ENCODE data around the gene LZTR1.

GRCh38 chr22:21010426-21011113 is 28.5 kb downstream of the LZTR1 start:
- TF ChIP-seq REST (IDR thresholded peaks at IDR 0.05) (no peak), CTCF (IDR thresholded peaks at IDR 0.05; ENCODE audit: low read depth, low read length, missing input control) (no peak), RAD21 (IDR thresholded peaks at IDR 0.05) (no peak), TAF1 (conservative IDR thresholded peaks at IDR 0.05) (no peak), MAX (IDR thresholded peaks at IDR 0.05) (no peak), GABPA (IDR thresholded peaks at IDR 0.05 in 1 of 2, conservative IDR thresholded peaks at IDR 0.05 in 1 of 2) (no peak), RXRA (IDR thresholded peaks at IDR 0.05) (no peak), ATF3 (IDR thresholded peaks at IDR 0.05) (no peak), HNF4A (conservative IDR thresholded peaks at IDR 0.05) (no peak), ZBTB33 (IDR thresholded peaks at IDR 0.05) (no peak), EGR1 (IDR thresholded peaks at IDR 0.05; ENCODE audit: low read depth in 2 of 2) (no peak), YY1 (IDR thresholded peaks at IDR 0.05) (no peak)

Measured in liver (tissue), 3 donors.